ENCODE measurements around the gene STARD9.

- TF ChIP-seq CTCF (IDR thresholded peaks at IDR 0.05; ENCODE audit: low read depth, low read length) (no peak), POLR2A (IDR thresholded peaks at IDR 0.05; ENCODE audit: extremely low read depth, insufficient read length) (no peak), MYC (IDR thresholded peaks at IDR 0.05; ENCODE audit: low read depth, low read length) (no peak)
These were observed 711 bp downstream of the STARD9 start for GRCh38 chr15:42576040-42576594.
